CD4-positive, alpha-beta T cell treated with Interleukin-6 at 100 ng/mL for 8 hours (primary cell): ENCODE measurements around the gene CFAP52.
"Not testable (repeated sequence)": the region's sequence is repeated elsewhere in the genome, so short reads cannot be mapped to it uniquely, and the experiment has no call there.

ENCODE experiments used
- DNase-seq: peaks from one replicate; pipeline ENCODE4 v3.0.0-alpha.2; 2020; ENCODE audit warnings: mixed read lengths, low spot score

Gene CFAP52, protein sequence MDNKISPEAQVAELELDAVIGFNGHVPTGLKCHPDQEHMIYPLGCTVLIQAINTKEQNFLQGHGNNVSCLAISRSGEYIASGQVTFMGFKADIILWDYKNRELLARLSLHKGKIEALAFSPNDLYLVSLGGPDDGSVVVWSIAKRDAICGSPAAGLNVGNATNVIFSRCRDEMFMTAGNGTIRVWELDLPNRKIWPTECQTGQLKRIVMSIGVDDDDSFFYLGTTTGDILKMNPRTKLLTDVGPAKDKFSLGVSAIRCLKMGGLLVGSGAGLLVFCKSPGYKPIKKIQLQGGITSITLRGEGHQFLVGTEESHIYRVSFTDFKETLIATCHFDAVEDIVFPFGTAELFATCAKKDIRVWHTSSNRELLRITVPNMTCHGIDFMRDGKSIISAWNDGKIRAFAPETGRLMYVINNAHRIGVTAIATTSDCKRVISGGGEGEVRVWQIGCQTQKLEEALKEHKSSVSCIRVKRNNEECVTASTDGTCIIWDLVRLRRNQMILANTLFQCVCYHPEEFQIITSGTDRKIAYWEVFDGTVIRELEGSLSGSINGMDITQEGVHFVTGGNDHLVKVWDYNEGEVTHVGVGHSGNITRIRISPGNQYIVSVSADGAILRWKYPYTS

GRCh38 chr17:9576521-9577372 is at the start of gene CFAP52:
Gene CFAP52 (plus strand): TSS chr17:9576642. CDS start chr17:9576696, 54 bp downstream.
- peak; percentile 71 for DNase-seq

DNA sequence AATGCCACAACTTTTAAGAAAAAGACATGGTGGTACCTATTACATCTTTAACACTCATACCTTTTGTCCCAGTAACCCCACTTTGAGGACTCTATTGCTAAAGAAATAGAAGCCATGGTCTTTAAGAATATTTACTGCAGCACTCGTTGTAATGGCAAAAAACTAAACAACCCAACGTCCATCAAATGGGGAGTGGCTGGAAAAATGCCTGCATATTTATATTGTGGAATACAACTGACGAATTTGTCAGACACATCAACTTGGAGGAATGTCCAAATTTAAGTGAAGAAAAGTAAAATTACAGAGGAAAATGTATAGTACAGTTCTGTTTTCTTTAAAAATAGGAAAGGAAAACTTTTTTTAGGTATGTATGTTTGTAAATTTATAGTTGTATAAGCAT is 48.7 kb upstream of the CFAP52 start:
- DNase-seq: no peak

DNA sequence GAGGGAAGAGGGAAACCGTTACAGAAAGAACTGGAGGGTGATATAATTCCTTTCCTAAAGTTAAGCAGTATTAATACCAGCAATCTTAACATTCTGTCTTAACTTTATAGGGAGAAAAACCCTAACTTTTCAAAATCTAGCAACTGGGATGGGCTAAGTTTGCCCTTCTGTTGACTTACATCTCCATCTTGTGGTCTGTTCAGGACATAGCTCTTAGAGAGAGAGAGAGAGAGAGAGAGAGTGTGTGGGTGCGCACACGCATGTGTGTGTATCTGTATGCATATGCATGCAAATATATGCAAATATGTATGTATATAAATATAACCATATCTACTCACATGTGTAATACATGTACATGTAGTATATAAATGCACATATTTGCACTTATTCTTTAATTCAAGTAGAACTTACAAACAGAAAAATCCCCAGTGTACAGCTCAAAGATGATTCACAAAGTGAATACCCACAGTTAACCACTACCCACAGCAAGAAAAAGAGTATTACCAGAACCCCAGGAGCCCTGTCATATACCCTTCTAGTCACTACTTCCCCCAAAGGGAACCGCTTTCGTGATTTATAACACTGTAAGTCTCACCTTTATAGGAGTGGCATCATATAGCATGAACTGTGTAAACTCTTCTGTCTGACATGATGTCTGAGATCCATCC is 47.3 kb upstream of the CFAP52 start:
- DNase-seq: no peak

DNA sequence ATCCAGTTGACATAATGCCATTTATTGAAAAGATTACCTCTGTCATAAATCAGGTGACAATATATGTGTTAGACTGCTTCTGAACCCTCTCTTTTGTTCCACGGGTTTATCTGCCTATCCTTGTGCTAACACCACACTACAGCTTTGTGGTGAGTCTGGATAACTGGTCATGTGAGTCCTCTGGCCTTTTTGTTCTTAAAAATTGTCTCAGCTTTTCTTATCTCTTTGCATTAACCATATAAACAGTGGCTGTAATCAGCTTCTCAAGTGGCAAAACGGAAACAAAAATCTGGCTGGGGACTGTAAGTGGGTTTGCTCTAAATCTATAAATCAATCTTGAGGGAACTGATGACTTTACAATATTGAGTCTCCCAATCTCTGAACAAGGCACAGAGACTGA is 45.4 kb upstream of the CFAP52 start:
- DNase-seq: no peak

DNA sequence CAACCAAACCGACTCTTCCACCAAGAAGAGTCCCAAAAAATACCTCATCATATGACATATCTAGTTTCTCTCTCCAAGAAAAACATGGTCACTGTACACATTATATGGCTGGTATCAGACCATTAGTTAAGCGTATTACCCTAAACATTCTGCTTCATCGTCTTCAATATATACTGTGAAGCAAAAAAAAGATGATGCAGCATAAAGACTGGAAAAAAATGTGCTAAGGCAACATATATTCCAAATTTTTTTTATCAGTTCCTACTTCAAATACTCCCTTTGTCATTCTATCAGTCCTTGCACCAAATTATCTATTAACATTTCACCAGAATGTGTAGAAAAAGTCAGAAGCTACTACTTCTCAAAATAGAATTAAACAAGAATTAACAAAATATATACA is 43.7 kb upstream of the CFAP52 start:
- DNase-seq: no peak

DNA sequence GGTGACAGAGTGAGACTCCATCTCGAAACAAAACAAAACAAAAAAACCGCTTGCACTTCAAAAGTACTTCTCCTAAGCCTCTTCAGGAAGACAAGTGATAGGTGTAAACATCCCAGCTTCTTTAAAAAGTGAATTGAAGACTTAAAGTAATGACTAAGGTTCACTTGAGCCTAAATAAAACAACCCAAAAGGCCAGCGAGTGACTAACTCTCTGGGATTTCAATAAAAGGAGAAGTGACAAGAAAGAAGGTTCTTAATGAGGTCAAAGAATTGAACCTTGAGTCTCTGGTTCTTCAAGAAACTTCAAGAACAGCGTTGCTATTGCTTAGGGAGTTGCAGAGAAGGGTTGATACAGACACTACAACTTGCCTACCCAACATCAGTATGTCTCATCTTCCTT is 43.0 kb upstream of the CFAP52 start:
- no peak for DNase-seq

GRCh38 chr17:9536061-9536460 is 40.4 kb upstream of the CFAP52 start:
- no peak for DNase-seq

GRCh38 chr17:9537177-9537776 is 39.2 kb upstream of the CFAP52 start:
- DNase-seq: no peak

- no peak for DNase-seq
Measured at GRCh38 chr17:9538626-9539025, 37.8 kb upstream of the CFAP52 start.

DNA sequence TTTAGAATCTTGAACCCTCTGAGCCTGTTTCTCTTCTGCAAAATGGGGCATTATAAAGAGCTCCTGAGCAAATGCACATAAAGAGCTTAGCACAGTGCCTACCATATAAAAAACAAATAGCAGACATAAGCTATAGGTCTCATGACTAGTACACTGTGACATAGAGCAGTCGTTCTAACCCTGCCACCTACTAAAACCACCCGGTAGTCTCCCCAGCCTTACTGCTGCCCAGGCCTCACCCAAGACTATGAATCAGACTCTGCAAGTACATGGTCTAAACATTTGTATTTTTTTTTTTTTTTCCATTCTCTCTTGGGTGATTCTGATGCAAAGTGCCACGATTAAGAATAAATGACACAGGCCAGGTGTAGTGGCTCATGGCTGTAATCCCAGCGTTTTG is 34.7 kb upstream of the CFAP52 start:
- DNase-seq: no peak

DNA sequence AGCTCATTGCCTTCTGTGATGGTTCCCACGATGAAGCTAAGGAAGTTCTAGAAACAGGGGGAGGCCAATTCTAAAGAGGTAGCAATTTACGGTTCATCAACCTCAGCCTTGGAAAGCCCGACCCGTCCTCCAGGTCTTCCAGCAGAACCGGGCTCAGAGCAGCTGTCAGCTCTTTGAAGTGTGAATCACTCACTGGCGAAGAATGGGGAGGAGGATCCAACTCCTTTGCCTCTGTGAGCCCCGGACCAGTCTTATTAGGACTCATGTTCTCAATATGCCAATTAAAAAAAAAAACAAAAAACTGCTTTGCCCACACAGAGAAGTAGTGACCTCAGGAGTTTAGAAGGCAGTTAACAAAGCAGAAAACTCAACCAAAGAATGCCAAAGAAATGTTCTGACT is 32.2 kb upstream of the CFAP52 start:
- no peak for DNase-seq

DNA sequence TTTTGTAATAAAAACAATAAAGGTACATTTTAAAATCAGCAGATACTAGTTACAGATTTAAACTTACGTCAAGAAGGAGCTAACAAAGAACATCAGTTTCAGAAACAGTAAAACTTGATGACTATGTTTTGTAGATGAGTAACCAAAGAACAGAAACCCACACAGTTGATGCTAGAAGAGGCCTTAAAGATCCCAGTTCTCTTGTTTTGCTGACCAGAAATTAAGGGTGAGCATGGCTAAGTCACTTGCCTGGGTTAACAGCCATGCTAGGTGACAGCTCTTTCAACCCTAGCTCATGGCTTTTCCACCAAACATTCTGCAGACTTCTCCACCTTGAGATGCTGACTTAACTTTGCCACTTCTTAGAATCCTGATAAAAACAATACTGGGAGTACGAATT is 27.2 kb upstream of the CFAP52 start:
- DNase-seq: no peak

DNA sequence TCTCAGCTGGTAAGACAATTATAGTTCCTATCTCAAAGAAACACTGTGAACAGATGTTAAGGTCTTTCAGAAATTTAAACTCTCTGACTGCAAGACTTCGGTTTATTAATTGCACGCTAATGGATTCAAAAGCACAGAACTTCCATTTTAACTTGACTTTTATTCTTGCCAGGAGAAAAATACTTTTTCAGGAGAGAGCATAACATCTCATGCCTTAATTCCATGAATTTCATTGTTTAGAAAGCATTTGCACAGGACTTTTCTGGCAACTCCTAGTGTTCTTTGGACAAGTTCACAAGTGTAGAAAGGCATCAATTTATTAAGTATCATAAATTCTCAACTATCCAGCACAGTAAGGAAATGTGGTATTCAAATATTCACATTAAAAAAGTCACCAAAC is 23.3 kb upstream of the CFAP52 start:
- no peak for DNase-seq

GRCh38 chr17:9553596-9553995 is 22.8 kb upstream of the CFAP52 start:
- DNase-seq: no peak

DNA sequence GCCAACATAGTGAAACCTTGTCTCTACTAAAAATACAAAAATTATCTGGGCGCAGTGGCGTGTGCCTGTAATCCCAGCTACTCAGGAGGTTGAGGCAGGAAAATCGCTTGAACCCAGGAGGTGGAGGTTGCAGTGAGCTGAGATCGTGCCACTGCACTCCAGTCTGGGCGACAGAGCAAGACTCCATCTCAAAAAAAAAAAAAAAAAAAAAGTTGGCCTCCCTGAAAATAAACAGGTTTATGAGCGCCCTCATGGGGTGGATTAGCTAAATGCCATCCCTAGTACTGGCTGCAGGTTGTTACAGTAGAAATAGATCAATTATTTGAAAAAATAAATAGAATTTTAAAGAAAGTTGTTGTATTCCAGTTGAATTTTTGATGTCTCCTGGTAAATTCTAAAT is 21.7 kb upstream of the CFAP52 start:
- peak; percentile 30 for DNase-seq

DNA sequence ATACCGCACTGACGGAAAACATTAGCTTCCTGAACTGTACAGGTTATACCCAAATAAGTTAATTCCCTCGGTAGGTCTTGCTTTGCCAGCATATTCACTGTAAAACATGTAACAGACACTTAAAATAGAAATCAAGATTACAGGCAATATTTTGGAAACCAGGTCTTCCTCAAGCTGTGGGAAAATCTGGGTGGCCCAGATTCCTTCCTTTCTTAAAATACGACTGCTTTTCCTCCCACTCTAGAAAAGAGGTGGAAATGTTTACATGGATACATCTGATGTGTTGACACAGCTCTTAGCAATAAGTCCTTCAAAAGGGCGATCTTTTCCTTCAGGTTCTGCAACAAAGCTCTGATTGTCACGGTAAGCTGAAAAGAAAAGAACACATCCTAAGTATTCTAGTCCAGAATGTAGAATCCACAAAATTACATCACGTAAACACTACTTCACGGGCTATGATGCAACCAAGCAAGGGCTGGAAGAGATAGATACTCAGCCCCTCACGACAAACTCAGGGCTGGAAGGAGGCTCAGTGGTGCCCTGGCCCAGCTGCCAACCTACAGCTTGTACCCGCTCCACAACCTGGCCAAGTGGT is 19.2 kb upstream of the CFAP52 start:
- no peak for DNase-seq

DNA sequence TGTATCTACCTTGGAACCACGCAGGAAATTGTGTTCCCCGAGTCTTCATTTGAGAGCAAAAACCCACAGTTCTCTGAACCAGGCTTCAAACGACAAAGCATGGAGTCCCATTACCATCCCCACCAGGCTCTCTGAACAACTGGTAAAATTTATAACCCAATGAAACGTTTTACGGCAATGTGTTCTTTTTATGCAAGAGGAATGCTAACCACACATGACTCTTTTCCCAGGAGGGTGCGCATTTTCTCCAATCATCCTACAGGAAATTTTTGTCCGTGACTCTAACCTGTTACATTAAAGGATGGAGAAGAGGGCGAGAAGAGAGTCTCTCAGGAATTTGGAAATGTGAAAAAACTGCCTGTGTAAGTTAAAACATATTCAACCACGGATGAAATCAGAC is 18.6 kb upstream of the CFAP52 start:
- no peak for DNase-seq

GRCh38 chr17:9564104-9564503 is 12.3 kb upstream of the CFAP52 start:
- no peak for DNase-seq

DNA sequence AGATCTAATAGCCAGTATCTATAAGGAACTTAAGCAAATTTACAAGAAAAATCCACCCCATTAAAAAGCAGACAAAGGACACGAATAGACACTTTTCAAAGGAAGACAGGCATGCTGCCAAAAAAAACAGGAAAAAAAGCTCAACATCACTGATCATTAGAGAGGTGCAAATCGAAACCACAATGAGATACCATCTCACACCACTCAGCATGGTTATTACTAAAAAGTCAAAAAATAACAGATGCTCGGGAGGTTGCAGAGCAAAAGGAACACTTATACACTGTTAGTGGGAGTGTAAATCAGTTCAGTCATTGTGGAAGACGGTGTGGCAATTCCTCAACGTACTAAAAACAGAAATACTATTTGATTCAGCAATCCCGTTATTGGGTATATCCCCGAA is 10.4 kb upstream of the CFAP52 start:
- peak; percentile 28 for DNase-seq

GRCh38 chr17:9566739-9567138 is 9.7 kb upstream of the CFAP52 start:
- DNase-seq: not testable (repeated sequence)

DNA sequence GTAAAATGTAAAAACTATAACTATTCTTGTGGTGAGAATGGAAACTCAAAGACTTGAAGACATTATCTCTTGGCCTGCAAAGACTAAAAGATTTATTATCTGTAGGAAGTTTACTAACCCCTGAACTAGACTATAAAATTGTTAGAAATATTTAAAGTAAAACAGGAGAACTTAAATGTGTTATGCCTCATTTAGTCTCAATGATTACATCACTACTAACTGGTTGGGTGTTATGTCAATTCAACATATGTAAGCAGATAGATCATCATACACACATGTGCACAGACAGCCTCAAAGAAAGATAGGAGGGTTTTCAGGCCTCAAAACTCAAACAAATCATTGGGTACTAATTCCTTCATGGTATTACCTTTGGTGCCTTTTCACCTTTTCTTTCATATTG is 8.4 kb upstream of the CFAP52 start:
- no peak for DNase-seq
